Vagina (tissue), 2 donors: ENCODE measurements around the gene TUBB4A. TPM values are rescaled to one million over a fixed set of nuclear protein-coding genes. Genes with fewer than 3 reads are reported as not detected.

Source experiments
- DNase-seq, 2 donors: peaks; one replicate each; pipeline ENCODE4 v3.0.0-alpha.2; 2017; ENCODE audit errors: extremely low spot score in 2 of 2
- H3K27ac ChIP-seq: fragments of 200-600 bp; sonication (generic); one replicate; pipeline ENCODE4 v1.5.1; 2019
- H3K27me3 ChIP-seq: fragments of 200-600 bp; sonication (generic); one replicate; pipeline ENCODE4 v1.5.1; 2019
- H3K36me3 ChIP-seq, 2 donors: fragments of 200-600 bp; sonication (generic); one replicate each; pipeline ENCODE4 v1.5.1; 2017 to 2019
- H3K4me1 ChIP-seq: fragments of 200-600 bp; sonication (generic); one replicate; pipeline ENCODE4 v1.5.1; 2019
- H3K4me3 ChIP-seq, 2 donors: fragments of 200-600 bp; sonication (generic); 1 replicate in 1 of 2; 2 replicates in 1 of 2; pipeline ENCODE4 v1.5.1; 2016 to 2019
- H3K9me3 ChIP-seq: fragments of 200-600 bp; sonication (generic); one replicate; pipeline ENCODE4 v1.5.1; 2019
- CTCF ChIP-seq, 3 experiments: fragments of 450-650 bp in 2 of 3; fragments of 200-600 bp in 1 of 3; sonication (generic) in 1 of 3; IDR thresholded peaks; one replicate each; pipeline ENCODE4 v1.5.1; 2017 to 2019; ENCODE audit warnings: antibody characterized with exemption in 3 of 3, mild to moderate bottlenecking in 2 of 3, moderate library complexity in 2 of 3
- POLR2A ChIP-seq, 2 donors: fragments of 450-650 bp; IDR thresholded peaks; one replicate each; pipeline ENCODE4 v1.6.1; 2017; ENCODE audit warnings: antibody characterized with exemption in 2 of 2, mild to moderate bottlenecking in 2 of 2, moderate library complexity in 2 of 2
- POLR2AphosphoS5 ChIP-seq, 2 donors: sonication (generic); formaldehyde crosslinking; IDR thresholded peaks; one replicate each; pipeline ENCODE4 v1.9.0; 2017; ENCODE audit warnings: antibody characterized with exemption in 2 of 2, mild to moderate bottlenecking in 2 of 2, low read depth in 1 of 2; ENCODE audit not compliant: insufficient read depth in 1 of 2
- intact Hi-C: fragments of 100-400 bp; cut with DNase I; formaldehyde crosslinking; loops from one replicate; pipeline ENCODE4 v1.15.1; 2023
- total RNA-seq: library from RNA; depleted of rRNA; stranded (reverse); fragments of >200 nt; gene quantifications from one replicate; pipeline ENCODE4 v1.2.3, GENCODE V29; 2016

TUBB4A gene
- total RNA-seq, 1 donor from 2014 or later, result 5.6 TPM

GRCh38 chr19:6491802-6492592 lies 10.1 kb downstream of the TUBB4A start:
- Histone ChIP-seq H3K4me3 (no peak overlapping the region), H3K27ac (no peak overlapping the region), H3K9me3 (no peaks in the 10 kb centered on the region), H3K36me3 (no peaks in the 10 kb centered on the region), H3K27me3 (no peaks in the 10 kb centered on the region), H3K4me1 (no peaks in the 10 kb centered on the region)
- no peak for DNase-seq
- intact Hi-C loops, result no loop called here
- TF ChIP-seq POLR2A (IDR thresholded peaks at IDR 0.05), result no peak
- no peak for TF ChIP-seq CTCF (IDR thresholded peaks at IDR 0.05)
- no peak for TF ChIP-seq POLR2AphosphoS5 (IDR thresholded peaks at IDR 0.05; ENCODE audit: insufficient read depth in 1 of 2, low read depth in 1 of 2)

- Histone ChIP-seq H3K27me3 (no peaks in the 10 kb centered on the region), H3K27ac (no peak overlapping the region), H3K4me1 (no peaks in the 10 kb centered on the region), H3K36me3 (no peaks in the 10 kb centered on the region), H3K4me3 (no peak overlapping the region), H3K9me3 (no peaks in the 10 kb centered on the region)
- no peak for TF ChIP-seq CTCF (IDR thresholded peaks at IDR 0.05)
- TF ChIP-seq POLR2AphosphoS5 (IDR thresholded peaks at IDR 0.05; ENCODE audit: insufficient read depth in 1 of 2, low read depth in 1 of 2), result no peak
- no peak for TF ChIP-seq POLR2A (IDR thresholded peaks at IDR 0.05)
- intact Hi-C loops, result no loop called here
- DNase-seq, result no peak
Measured at GRCh38 chr19:6490134-6490533, 12.0 kb downstream of the TUBB4A start.

GRCh38 chr19:6489278-6490061 lies 12.6 kb downstream of the TUBB4A start:
- H3K4me1 ChIP-seq, result no peaks in the 10 kb centered on the region
- TF ChIP-seq POLR2AphosphoS5 (IDR thresholded peaks at IDR 0.05; ENCODE audit: insufficient read depth in 1 of 2, low read depth in 1 of 2), result no peak
- no peak for TF ChIP-seq POLR2A (IDR thresholded peaks at IDR 0.05)
- TF ChIP-seq CTCF (IDR thresholded peaks at IDR 0.05), result no peak

GRCh38 chr19:6484831-6485230 lies 17.3 kb downstream of the TUBB4A start:
- no peak for TF ChIP-seq POLR2AphosphoS5 (IDR thresholded peaks at IDR 0.05; ENCODE audit: insufficient read depth in 1 of 2, low read depth in 1 of 2)
- TF ChIP-seq CTCF (IDR thresholded peaks at IDR 0.05), result no peak
- TF ChIP-seq POLR2A (IDR thresholded peaks at IDR 0.05), result no peak
- Histone ChIP-seq H3K27me3 (no peaks in the 10 kb centered on the region), H3K4me1 (no peaks in the 10 kb centered on the region), H3K4me3 (no peak overlapping the region), H3K9me3 (no peaks in the 10 kb centered on the region), H3K27ac (no peak overlapping the region), H3K36me3 (no peaks in the 10 kb centered on the region)
- intact Hi-C loops, result no loop called here
- DNase-seq, result no peak

More at GRCh38 chr19:6489278-6490061, 12.6 kb downstream of the TUBB4A start:
- Histone ChIP-seq H3K27ac (no peak overlapping the region), H3K9me3 (no peaks in the 10 kb centered on the region), H3K36me3 (no peaks in the 10 kb centered on the region), H3K4me3 (no peak overlapping the region), H3K27me3 (no peaks in the 10 kb centered on the region)
- DNase-seq, result no peak
- intact Hi-C loops, result no loop called here
